ENCODE results near the gene GRHL3.

GRCh38 chr1:24389231-24389678 is 70.1 kb downstream of the GRHL3 start:
- no peak for TF ChIP-seq FOXP2 (optimal IDR thresholded peaks at IDR 0.05; ENCODE audit: control extremely low read depth, extremely low read length, insufficient read depth)
- no peak for TF ChIP-seq POLR2AphosphoS5 (IDR thresholded peaks at IDR 0.05; ENCODE audit: borderline replicate concordance, low read depth, low read length)

All from SK-N-MC (cell line).